Effector memory CD4-positive, alpha-beta T cell (primary cell): Measurements from ENCODE around the gene FUT8.
"Not testable (repeated sequence)": the region's sequence is repeated elsewhere in the genome, so short reads cannot be mapped to it uniquely, and the experiment has no call there.

Source experiments
- DNase-seq, 3 donors: peaks; one replicate each; pipeline ENCODE4 v3.0.0-alpha.2; 2020
- H3K27ac ChIP-seq: 2 replicates; pipeline ENCODE4 v1.7.0; 2013; ENCODE audit warnings: mild to moderate bottlenecking, low read length, moderate library complexity; ENCODE audit not compliant: insufficient read depth, poor library complexity, severe bottlenecking
- H3K27me3 ChIP-seq: replicated peaks from 2 replicates; pipeline ENCODE4 v1.7.0; 2013; ENCODE audit warnings: mild to moderate bottlenecking, low read length; ENCODE audit not compliant: insufficient read depth, control insufficient read depth, poor library complexity, severe bottlenecking
- H3K36me3 ChIP-seq: 2 replicates; pipeline ENCODE4 v1.7.0; 2013; ENCODE audit warnings: mild to moderate bottlenecking, low read length, moderate library complexity; ENCODE audit not compliant: control insufficient read depth, insufficient read depth
- H3K4me1 ChIP-seq: 2 replicates; pipeline ENCODE4 v1.7.0; 2013; ENCODE audit warnings: low read length, mild to moderate bottlenecking; ENCODE audit not compliant: control insufficient read depth, insufficient read depth, poor library complexity, severe bottlenecking
- H3K4me3 ChIP-seq: 2 replicates; pipeline ENCODE4 v1.7.0; 2013; ENCODE audit warnings: low read length, low read depth, mild to moderate bottlenecking; ENCODE audit not compliant: insufficient read depth, poor library complexity, severe bottlenecking
- H3K9me3 ChIP-seq: 2 replicates; pipeline ENCODE4 v1.7.0; 2013; ENCODE audit warnings: mild to moderate bottlenecking, low read length, moderate library complexity; ENCODE audit not compliant: control insufficient read depth

Gene FUT8

GRCh38 chr14:65704850-65705249 lies 292.3 kb downstream of the FUT8 start:
- Histone ChIP-seq H3K9me3 (no peaks in the 10 kb centered on the region), H3K4me1 (no peaks in the 10 kb centered on the region), H3K4me3 (no peak overlapping the region), H3K27ac (no peak overlapping the region), H3K36me3 (no peaks in the 10 kb centered on the region), H3K27me3 (no peaks in the 10 kb centered on the region)
- DNase-seq, result no peak

- no peaks in the 10 kb centered on the region for H3K36me3 ChIP-seq
- no peaks in the 10 kb centered on the region for H3K27me3 ChIP-seq
- no peak overlapping the region for H3K4me3 ChIP-seq
- H3K27ac ChIP-seq, result no peak overlapping the region
- no peaks in the 10 kb centered on the region for H3K4me1 ChIP-seq
- DNase-seq, result no peak
- no peaks in the 10 kb centered on the region for H3K9me3 ChIP-seq
Measured at GRCh38 chr14:65709576-65709975, 297.0 kb downstream of the FUT8 start.

GRCh38 chr14:65716813-65717212 lies 304.3 kb downstream of the FUT8 start:
- not testable (repeated sequence) for DNase-seq, H3K27me3 ChIP-seq, H3K27ac ChIP-seq, H3K4me3 ChIP-seq, H3K4me1 ChIP-seq, H3K36me3 ChIP-seq, H3K9me3 ChIP-seq

GRCh38 chr14:65717384-65717915 lies 304.9 kb downstream of the FUT8 start:
- not testable (repeated sequence) for DNase-seq, H3K36me3 ChIP-seq, H3K27ac ChIP-seq, H3K4me1 ChIP-seq, H3K4me3 ChIP-seq, H3K9me3 ChIP-seq, H3K27me3 ChIP-seq

- H3K27me3 ChIP-seq, result no peaks in the 10 kb centered on the region
- no peak overlapping the region for H3K4me3 ChIP-seq
- no peak for DNase-seq
- H3K27ac ChIP-seq, result no peak overlapping the region
- no peaks in the 10 kb centered on the region for H3K9me3 ChIP-seq
- no peaks in the 10 kb centered on the region for H3K4me1 ChIP-seq
- no peaks in the 10 kb centered on the region for H3K36me3 ChIP-seq
Measured at GRCh38 chr14:65718629-65719028, 306.1 kb downstream of the FUT8 start.

- Histone ChIP-seq H3K9me3 (no peaks in the 10 kb centered on the region), H3K27ac (no peak overlapping the region), H3K4me3 (no peak overlapping the region), H3K36me3 (peaks cover 5% of the 10 kb centered on the region), H3K4me1 (no peaks in the 10 kb centered on the region), H3K27me3 (no peaks in the 10 kb centered on the region)
- no peak for DNase-seq
Measured at GRCh38 chr14:65720171-65720570, 307.6 kb downstream of the FUT8 start.

- Histone ChIP-seq H3K36me3 (peaks cover 8% of the 10 kb centered on the region), H3K4me3 (no peak overlapping the region), H3K9me3 (no peaks in the 10 kb centered on the region), H3K27me3 (no peaks in the 10 kb centered on the region), H3K4me1 (no peaks in the 10 kb centered on the region), H3K27ac (no peak overlapping the region)
- no peak for DNase-seq
Measured at GRCh38 chr14:65720743-65721142, 308.2 kb downstream of the FUT8 start.

GRCh38 chr14:65723348-65723747 lies 310.8 kb downstream of the FUT8 start:
- Histone ChIP-seq H3K27ac (no peak overlapping the region), H3K4me1 (no peaks in the 10 kb centered on the region), H3K27me3 (no peaks in the 10 kb centered on the region), H3K9me3 (no peaks in the 10 kb centered on the region), H3K36me3 (peaks cover 8% of the 10 kb centered on the region), H3K4me3 (no peak overlapping the region)
- DNase-seq, result no peak

- no peak overlapping the region for H3K4me3 ChIP-seq
- H3K36me3 ChIP-seq, result peaks cover 11% of the 10 kb centered on the region
- no peaks in the 10 kb centered on the region for H3K9me3 ChIP-seq
- H3K4me1 ChIP-seq, result no peaks in the 10 kb centered on the region
- no peak overlapping the region for H3K27ac ChIP-seq
- no peak for DNase-seq
- H3K27me3 ChIP-seq, result no peaks in the 10 kb centered on the region
Measured at GRCh38 chr14:65728604-65729003, 316.1 kb downstream of the FUT8 start.

GRCh38 chr14:65729566-65729965 lies 317.0 kb downstream of the FUT8 start:
- H3K27me3 ChIP-seq, result no peaks in the 10 kb centered on the region
- no peak overlapping the region for H3K4me3 ChIP-seq
- no peak overlapping the region for H3K27ac ChIP-seq
- H3K9me3 ChIP-seq, result no peaks in the 10 kb centered on the region
- DNase-seq, result no peak
- H3K4me1 ChIP-seq, result no peaks in the 10 kb centered on the region
- H3K36me3 ChIP-seq, result peaks cover 11% of the 10 kb centered on the region
